Measurements from ENCODE around the gene APPL2.

GRCh38 chr12:105275997-105276733 is 40.2 kb upstream of the APPL2 start:
- TF ChIP-seq CTCF (IDR thresholded peaks at IDR 0.05) (no peak), EZH2 (IDR thresholded peaks at IDR 0.05; ENCODE audit: borderline replicate concordance, insufficient read depth, low read depth, low read length, poor library complexity, severe bottlenecking) (no peak)

All from B cell (primary cell).